ENCODE data around the gene PYDC1.

DNA sequence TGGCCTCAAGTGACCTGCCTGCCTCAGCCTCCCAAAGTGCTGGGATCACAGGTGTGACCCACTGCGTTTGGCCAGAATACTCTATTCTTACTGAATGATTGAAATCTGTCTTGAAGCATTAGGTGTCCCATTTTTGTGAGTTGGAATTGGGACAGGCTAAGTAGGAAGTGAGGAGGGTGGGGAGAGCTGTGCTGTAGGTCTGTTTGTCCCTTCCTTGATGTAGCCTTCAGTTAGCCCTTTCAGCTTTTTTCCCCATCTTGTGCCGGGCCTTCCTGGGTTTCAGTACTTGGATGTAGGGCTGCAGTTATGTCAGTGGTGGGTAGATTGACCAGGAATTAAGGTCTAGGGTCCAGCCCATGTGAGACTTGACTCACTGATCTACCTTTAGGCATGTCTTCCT, 23.1 kb downstream of the PYDC1 start:
- TF ChIP-seq POLR2A (IDR thresholded peaks at IDR 0.05; ENCODE audit: low read length): no peak
- no peak for TF ChIP-seq GATA1 (IDR thresholded peaks at IDR 0.05; ENCODE audit: low read depth, low read length)
